Measurements from ENCODE around the gene GRIK4.

DNA sequence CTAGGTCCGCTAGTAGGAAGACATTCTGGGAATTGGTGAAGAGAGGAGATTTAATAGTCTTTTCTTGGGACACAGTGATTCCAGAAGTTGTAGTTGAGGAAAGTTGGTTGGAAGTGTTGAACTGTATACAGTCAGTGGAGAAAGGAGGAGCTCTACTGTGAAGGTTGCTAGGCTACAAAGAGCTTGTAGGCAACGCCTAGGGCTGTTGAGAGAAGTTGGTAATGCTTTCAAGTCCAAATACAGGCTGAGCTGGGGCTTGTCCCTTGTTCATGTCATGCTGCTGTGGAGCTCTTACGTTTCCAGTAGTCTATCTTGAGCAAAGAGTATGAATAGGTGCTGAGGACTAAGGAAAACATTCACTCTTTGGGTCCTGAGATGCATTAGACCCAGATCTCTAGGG is 513.4 kb downstream of the GRIK4 start:
- TF ChIP-seq, protein P1, sequence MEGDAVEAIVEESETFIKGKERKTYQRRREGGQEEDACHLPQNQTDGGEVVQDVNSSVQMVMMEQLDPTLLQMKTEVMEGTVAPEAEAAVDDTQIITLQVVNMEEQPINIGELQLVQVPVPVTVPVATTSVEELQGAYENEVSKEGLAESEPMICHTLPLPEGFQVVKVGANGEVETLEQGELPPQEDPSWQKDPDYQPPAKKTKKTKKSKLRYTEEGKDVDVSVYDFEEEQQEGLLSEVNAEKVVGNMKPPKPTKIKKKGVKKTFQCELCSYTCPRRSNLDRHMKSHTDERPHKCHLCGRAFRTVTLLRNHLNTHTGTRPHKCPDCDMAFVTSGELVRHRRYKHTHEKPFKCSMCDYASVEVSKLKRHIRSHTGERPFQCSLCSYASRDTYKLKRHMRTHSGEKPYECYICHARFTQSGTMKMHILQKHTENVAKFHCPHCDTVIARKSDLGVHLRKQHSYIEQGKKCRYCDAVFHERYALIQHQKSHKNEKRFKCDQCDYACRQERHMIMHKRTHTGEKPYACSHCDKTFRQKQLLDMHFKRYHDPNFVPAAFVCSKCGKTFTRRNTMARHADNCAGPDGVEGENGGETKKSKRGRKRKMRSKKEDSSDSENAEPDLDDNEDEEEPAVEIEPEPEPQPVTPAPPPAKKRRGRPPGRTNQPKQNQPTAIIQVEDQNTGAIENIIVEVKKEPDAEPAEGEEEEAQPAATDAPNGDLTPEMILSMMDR (IDR thresholded peaks at IDR 0.05): no peak
- TF ChIP-seq RCOR1 (IDR thresholded peaks at IDR 0.05; ENCODE audit: low read length) (no peak), YY1 (IDR thresholded peaks at IDR 0.05; ENCODE audit: low read depth) (no peak), JUND (IDR thresholded peaks at IDR 0.05) (no peak), POLR2AphosphoS5 (IDR thresholded peaks at IDR 0.05; ENCODE audit: low read depth, low read length) (no peak)

Data from SK-N-SH (cell line).